ENCODE data around the gene FRY. TPM values are rescaled to one million over a fixed set of nuclear protein-coding genes. Genes with fewer than 3 reads are reported as not detected.
A peak's percentile ranks its signal among the peaks of the same experiment; 100 is the strongest.

Gene FRY
- total and polyA plus RNA-seq, 2 donors from 2014 or later: 21.8 to 69.5 TPM

GRCh38 chr13:32044446-32044845, 12.9 kb downstream of the FRY start:
- Histone ChIP-seq H3K4me1 (ENCODE audit: control insufficient read depth in 2 of 3, insufficient read depth in 2 of 3, low read depth in 1 of 3, low read length in 3 of 3) (peaks cover 4 to 5% (median 4%) of the 10 kb centered on the region in 3 donors), H3K9ac (ENCODE audit: low read length in 3 of 3) (no peak overlapping the region), H3K9me3 (ENCODE audit: control insufficient read depth in 2 of 3, insufficient read depth in 1 of 3, low read length in 3 of 3) (no peaks in the 10 kb centered on the region), H3K27ac (ENCODE audit: low read depth in 2 of 2, low read length in 2 of 2) (no peak overlapping the region), H3K36me3 (ENCODE audit: control insufficient read depth in 2 of 3, insufficient read depth in 3 of 3, low read length in 3 of 3) (no peaks in the 10 kb centered on the region), H3K27me3 (ENCODE audit: control insufficient read depth, insufficient read depth, low read length) (no peaks in the 10 kb centered on the region), H3K4me3 (ENCODE audit: low read length in 3 of 3) (no peak overlapping the region)
- no peak for TF ChIP-seq CTCF (IDR thresholded peaks at IDR 0.05; ENCODE audit: borderline replicate concordance, extremely low read depth, insufficient read depth)
- intact Hi-C loops (cut with DNase I): no loop called here
- no peak for DNase-seq
- no peak for FAIRE-seq

- no peaks in the 10 kb centered on the region for H3K36me3 ChIP-seq (ENCODE audit: control insufficient read depth in 2 of 3, insufficient read depth in 3 of 3, low read length in 3 of 3)
- peaks cover 4 to 5% (median 4%) of the 10 kb centered on the region in 3 donors for H3K4me1 ChIP-seq (ENCODE audit: control insufficient read depth in 2 of 3, insufficient read depth in 2 of 3, low read depth in 1 of 3, low read length in 3 of 3)
- FAIRE-seq (no peak), DNase-seq (no peak)
- H3K27ac ChIP-seq (ENCODE audit: low read depth in 2 of 2, low read length in 2 of 2): no peak overlapping the region
- H3K4me3 ChIP-seq (ENCODE audit: low read length in 3 of 3): no peak overlapping the region
- no peak for TF ChIP-seq CTCF (IDR thresholded peaks at IDR 0.05; ENCODE audit: borderline replicate concordance, extremely low read depth, insufficient read depth)
- H3K9ac ChIP-seq (ENCODE audit: low read length in 3 of 3): no peak overlapping the region
- intact Hi-C loops (cut with DNase I): no loop called here
- no peaks in the 10 kb centered on the region for H3K27me3 ChIP-seq (ENCODE audit: control insufficient read depth, insufficient read depth, low read length)
- no peaks in the 10 kb centered on the region for H3K9me3 ChIP-seq (ENCODE audit: control insufficient read depth in 2 of 3, insufficient read depth in 1 of 3, low read length in 3 of 3)
Observed at GRCh38 chr13:32045537-32045936, 14.0 kb downstream of the FRY start.

DNA sequence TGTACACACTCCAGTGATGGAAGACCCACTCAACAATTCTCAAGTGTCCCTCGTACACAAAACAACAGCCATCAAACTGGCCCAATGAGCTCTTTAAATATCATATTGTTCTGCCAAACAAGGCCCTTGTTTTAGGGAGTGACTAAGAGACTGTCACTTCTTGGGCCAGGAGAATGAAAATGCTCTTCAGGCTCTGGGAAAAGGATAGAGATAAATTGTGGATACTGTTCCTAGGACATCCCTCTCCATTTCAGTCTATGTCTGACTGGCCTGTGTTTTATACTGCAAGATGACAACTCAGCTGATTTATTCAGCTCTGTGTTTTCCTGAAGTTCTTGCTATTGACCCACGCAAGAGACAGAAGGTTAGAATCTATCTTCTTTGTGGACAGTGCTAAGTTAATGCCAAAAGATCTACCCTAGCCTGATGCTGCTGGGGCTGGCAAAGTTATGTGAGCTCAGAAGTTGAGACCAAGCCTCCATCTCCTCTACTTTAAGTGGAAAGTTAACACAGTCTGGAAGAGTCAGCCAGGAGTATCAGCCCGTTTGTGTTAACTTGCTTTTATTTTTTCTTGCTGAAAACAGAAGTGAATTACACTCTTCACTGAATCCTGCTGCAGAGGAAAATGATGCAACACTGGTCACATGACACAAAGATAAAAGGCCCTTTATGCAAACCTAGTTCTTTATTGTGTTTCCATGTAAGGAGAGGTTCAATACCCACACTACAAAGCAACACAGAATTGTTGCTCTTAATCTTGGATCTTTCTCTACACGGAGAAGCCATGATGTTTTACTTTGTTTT, 14.6 kb downstream of the FRY start:
- Histone ChIP-seq H3K27me3 (ENCODE audit: control insufficient read depth, insufficient read depth, low read length) (no peaks in the 10 kb centered on the region), H3K4me1 (ENCODE audit: control insufficient read depth in 2 of 3, insufficient read depth in 2 of 3, low read depth in 1 of 3, low read length in 3 of 3) (peaks cover 4 to 5% (median 4%) of the 10 kb centered on the region in 3 donors), H3K27ac (ENCODE audit: low read depth in 2 of 2, low read length in 2 of 2) (peak overlapping the region in 1 of 2 donors; percentile 33), H3K9ac (ENCODE audit: low read length in 3 of 3) (no peak overlapping the region), H3K9me3 (ENCODE audit: control insufficient read depth in 2 of 3, insufficient read depth in 1 of 3, low read length in 3 of 3) (no peaks in the 10 kb centered on the region), H3K4me3 (ENCODE audit: low read length in 3 of 3) (no peak overlapping the region), H3K36me3 (ENCODE audit: control insufficient read depth in 2 of 3, insufficient read depth in 3 of 3, low read length in 3 of 3) (no peaks in the 10 kb centered on the region)
- FAIRE-seq (no peak), DNase-seq (peak in 1 of 5 donors; percentile 70)
- TF ChIP-seq CTCF (IDR thresholded peaks at IDR 0.05; ENCODE audit: borderline replicate concordance, extremely low read depth, insufficient read depth): no peak
- intact Hi-C loops (cut with DNase I): no loop called here

Measured in kidney (tissue), 14 donors.